ENCODE results near the gene TSC22D1. TPM values are rescaled to one million over a fixed set of nuclear protein-coding genes. Genes with fewer than 3 reads are reported as not detected.
"Not testable (repeated sequence)": the region's sequence is repeated elsewhere in the genome, so short reads cannot be mapped to it uniquely, and the experiment has no call there.

TSC22D1 gene
- total RNA-seq, 1 donor, result 94.5 TPM

GRCh38 chr13:44573790-44574465 is 2.2 kb downstream of the TSC22D1 start:
- H3K4me3 ChIP-seq (ENCODE audit: low read depth, low read length), result peak overlapping the region; percentile 71
- peak; percentile 66 for DNase-seq (ENCODE audit: low read depth)
- peak; percentile 70 for TF ChIP-seq CTCF (IDR thresholded peaks at IDR 0.05; ENCODE audit: insufficient read depth, low read length)

- DNase-seq (ENCODE audit: low read depth), result no peak
- H3K4me3 ChIP-seq (ENCODE audit: low read depth, low read length), result peak overlapping the region; percentile 71
- no peak for TF ChIP-seq CTCF (IDR thresholded peaks at IDR 0.05; ENCODE audit: insufficient read depth, low read length)
Measured at GRCh38 chr13:44573071-44573470, 3.1 kb downstream of the TSC22D1 start.

GRCh38 chr13:44566601-44567000 is 9.5 kb downstream of the TSC22D1 start:
- H3K4me3 ChIP-seq (ENCODE audit: low read depth, low read length), result no peak overlapping the region
- TF ChIP-seq CTCF (IDR thresholded peaks at IDR 0.05; ENCODE audit: insufficient read depth, low read length), result no peak
- no peak for DNase-seq (ENCODE audit: low read depth)

GRCh38 chr13:44565881-44566280 is 10.2 kb downstream of the TSC22D1 start:
- no peak for TF ChIP-seq CTCF (IDR thresholded peaks at IDR 0.05; ENCODE audit: insufficient read depth, low read length)
- H3K4me3 ChIP-seq (ENCODE audit: low read depth, low read length), result no peak overlapping the region
- DNase-seq (ENCODE audit: low read depth), result peak; percentile 18

GRCh38 chr13:44564936-44565335 is 11.2 kb downstream of the TSC22D1 start:
- no peak for DNase-seq (ENCODE audit: low read depth)
- TF ChIP-seq CTCF (IDR thresholded peaks at IDR 0.05; ENCODE audit: insufficient read depth, low read length), result no peak
- H3K4me3 ChIP-seq (ENCODE audit: low read depth, low read length), result no peak overlapping the region

GRCh38 chr13:44562853-44563252 is 13.3 kb downstream of the TSC22D1 start:
- DNase-seq (ENCODE audit: low read depth); H3K4me3 ChIP-seq (ENCODE audit: low read depth, low read length): not testable (repeated sequence)

- no peak for DNase-seq (ENCODE audit: low read depth)
- no peak for TF ChIP-seq CTCF (IDR thresholded peaks at IDR 0.05; ENCODE audit: insufficient read depth, low read length)
- H3K4me3 ChIP-seq (ENCODE audit: low read depth, low read length), result no peak overlapping the region
Measured at GRCh38 chr13:44561351-44561750, 14.8 kb downstream of the TSC22D1 start.
